ENCODE results near the gene FOXC1.

Gene FOXC1

DNA sequence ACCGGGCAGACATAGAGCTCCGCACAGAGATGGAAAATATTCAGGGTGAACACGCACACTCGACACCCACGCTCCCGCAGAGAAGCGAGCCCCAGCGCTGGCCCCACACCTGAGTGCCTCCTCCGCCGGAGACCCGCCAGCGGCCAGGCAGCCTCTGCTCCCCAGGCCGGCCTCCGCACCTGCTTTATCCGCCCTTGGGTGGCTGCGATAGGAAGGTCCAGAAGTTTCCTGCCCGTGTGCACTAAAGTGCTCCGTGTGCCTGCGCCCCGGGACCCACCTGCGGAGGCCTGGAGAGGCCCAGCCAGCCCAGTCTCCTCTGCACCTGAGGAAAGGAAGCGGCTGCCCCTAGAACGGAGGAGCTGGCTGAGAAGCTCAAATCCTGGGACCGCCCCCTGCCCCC is 10.8 kb upstream of the FOXC1 start:
- no peak for DNase-seq (ENCODE audit: low read depth in 4 of 4, low spot score in 1 of 4)

DNA sequence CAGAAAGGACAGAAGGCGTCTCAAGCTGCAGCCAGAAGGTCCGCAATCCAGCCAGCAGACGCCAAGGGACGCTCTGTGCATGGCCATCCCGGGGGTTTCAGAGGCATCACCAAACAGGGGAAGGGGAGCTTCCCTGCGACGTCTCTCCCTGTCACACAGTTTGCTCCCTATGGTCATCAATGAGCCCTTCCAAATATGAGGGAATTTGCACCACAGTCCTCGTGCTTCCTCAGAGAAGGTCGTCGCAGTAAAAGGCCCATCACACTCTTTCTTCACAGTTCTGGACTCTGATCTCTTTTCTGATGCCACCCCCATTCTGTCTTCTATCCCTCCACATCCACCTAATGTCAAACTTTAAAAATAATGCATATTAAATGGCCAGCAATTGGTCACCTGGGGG is 10.2 kb upstream of the FOXC1 start:
- DNase-seq (ENCODE audit: low read depth in 4 of 4, low spot score in 1 of 4): no peak

GRCh38 chr6:1600063-1600763 is 9.5 kb upstream of the FOXC1 start:
- DNase-seq (ENCODE audit: low read depth in 4 of 4, low spot score in 1 of 4): no peak

DNA sequence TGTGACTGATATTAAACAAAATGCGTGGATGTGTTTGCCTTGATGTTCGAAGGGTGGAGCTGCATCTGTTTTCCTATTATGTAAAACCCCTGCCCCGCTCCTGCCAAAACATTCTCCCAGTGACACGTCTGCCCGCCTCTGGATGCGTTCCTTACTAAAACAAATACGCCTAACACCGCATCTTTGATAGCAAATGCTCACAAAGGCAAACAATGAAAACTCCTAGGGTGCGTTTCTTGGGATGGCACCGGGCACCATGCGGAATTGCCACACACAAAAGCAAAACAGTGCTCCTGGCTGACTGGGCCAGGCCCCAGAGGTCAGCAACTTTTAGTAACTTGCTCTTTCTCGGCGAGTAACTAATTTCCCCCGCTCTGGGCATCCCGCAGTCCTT is 9.0 kb upstream of the FOXC1 start:
- no peak for DNase-seq (ENCODE audit: low read depth in 4 of 4, low spot score in 1 of 4)

- no peak for DNase-seq (ENCODE audit: low read depth in 4 of 4, low spot score in 1 of 4)
Observed at GRCh38 chr6:1601158-1602048, 8.3 kb upstream of the FOXC1 start.

DNA sequence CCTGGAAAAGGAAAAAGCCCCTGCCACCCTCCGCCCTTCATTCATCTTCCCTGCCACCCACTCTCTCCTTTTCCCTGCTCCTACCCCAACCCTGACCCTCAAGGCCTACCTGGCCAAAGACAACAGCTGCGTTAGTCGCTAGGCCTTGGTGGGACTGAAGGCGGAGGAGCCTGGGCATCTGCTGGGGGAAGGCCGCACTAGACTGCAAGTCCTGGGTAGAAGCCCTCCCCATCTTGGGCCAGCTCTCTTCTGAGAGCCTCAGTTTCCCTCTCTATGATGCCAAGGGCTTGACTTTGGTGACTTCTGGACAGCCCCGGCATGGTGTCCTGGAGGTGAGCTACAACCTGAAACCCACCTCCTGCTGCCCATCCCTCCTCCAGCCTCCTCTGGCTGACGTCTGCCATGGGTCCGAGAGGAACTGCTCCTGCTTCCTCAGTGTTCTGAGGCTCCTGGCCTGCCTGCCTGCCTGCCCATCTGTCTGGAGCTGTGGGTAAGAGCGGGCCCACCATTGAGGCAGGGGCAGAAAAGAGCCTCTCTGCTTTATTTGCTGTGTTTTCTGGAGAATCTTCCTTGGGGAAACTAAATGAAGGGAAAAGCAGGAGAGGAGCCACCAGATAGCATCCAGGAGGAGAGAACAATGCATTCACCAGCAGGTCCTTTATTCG is 7.5 kb upstream of the FOXC1 start:
- DNase-seq (ENCODE audit: low read depth in 4 of 4, low spot score in 1 of 4): no peak

DNA sequence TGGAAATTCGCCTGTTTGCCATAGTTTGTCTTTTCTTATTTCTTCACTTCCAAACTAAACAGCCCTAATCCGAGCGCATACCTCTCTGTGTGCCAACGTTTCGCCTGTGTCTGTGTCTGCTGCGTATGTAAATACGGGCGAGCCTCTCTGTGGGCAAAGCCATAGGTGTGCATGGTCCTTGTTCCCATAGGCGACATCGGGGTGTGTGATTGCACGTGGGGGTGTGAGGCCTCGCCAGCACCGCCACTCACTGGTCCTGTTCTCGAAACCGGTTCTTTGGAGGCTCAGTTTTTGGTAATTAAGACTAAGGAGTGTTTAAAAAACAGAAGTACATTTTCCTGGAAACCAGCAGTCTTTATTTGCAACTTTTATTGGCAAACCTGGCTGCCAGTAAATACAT is 6.0 kb upstream of the FOXC1 start:
- DNase-seq (ENCODE audit: low read depth in 4 of 4, low spot score in 1 of 4): no peak

- DNase-seq (ENCODE audit: low read depth in 4 of 4, low spot score in 1 of 4): peak; percentile 54 to 73 (median 60)
Observed at GRCh38 chr6:1604158-1605003, 5.3 kb upstream of the FOXC1 start.

GRCh38 chr6:1605004-1605892 is 4.5 kb upstream of the FOXC1 start:
- DNase-seq (ENCODE audit: low read depth in 4 of 4, low spot score in 1 of 4): no peak

GRCh38 chr6:1605893-1606779 is 3.6 kb upstream of the FOXC1 start:
- no peak for DNase-seq (ENCODE audit: low read depth in 4 of 4, low spot score in 1 of 4)

GRCh38 chr6:1606780-1607515 is 2.8 kb upstream of the FOXC1 start:
- DNase-seq (ENCODE audit: low read depth in 4 of 4, low spot score in 1 of 4): no peak

DNA sequence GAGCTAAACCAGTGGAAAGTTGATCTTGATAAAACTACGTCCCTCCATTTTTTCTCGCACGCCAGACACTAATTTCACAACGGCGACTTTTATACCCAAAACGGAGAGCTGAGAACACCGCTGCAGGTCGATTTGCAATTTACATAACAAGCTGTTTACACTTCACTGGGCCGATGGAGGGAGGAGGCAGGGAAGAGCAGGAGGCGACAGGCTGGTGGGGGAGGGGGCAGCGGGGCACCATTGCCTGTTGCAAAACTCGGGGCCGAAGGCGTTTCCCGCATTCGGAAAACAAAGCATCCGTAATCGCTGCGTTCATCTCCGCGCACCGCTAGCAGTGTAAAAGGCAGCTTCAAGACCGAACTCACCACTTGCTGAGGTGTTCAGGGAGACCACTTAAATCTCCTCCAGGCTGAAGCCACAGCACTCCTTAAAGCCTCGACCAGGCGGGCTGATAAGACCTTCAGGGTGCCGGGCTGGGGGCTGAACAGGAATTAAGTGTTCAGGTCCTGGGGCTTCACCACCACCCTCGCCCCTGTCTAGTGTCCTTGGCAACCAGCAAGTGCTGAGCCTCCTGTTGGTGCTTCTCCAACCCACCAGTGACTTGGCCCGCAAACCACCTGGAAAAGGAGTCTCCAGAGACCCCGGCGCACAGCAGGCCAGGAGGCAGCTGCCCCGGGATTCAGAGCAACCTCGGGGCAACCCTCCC is 2.0 kb upstream of the FOXC1 start:
- no peak for DNase-seq (ENCODE audit: low read depth in 4 of 4, low spot score in 1 of 4)

- no peak for DNase-seq (ENCODE audit: low read depth in 4 of 4, low spot score in 1 of 4)
Observed at GRCh38 chr6:1608222-1609040, 1.3 kb upstream of the FOXC1 start.

DNA sequence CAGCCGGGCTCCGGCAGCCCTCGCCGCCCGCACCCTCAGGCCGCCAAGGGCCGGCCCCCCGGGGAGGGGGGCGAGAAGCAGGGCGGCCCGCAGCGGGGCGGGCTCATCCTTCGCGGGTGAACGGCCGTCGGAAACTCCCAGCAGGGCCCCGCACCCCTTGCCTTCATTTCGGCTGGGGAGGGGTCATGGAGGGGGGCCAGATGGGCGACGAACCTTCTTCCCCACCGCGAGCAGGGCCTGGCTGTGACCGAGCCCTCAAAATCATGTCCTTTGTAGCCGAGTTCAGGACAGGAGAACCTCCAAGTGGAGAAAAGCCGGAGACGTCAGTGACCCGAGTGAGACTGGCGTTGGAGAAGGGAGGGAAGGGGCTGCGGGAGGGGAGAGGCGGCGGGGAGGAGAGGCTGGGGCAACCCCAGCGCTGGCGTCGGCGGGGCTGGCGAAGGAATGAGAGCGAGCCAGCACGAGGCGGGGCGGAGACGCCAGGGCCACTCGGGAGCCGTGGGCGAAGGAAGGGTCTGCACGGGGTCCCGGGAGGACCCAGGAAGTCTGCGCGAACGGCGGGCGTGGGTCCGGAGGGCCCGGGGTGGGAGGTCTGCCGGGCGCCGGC is 571 bp upstream of the FOXC1 start:
- DNase-seq (ENCODE audit: low read depth in 4 of 4, low spot score in 1 of 4): no peak

DNA sequence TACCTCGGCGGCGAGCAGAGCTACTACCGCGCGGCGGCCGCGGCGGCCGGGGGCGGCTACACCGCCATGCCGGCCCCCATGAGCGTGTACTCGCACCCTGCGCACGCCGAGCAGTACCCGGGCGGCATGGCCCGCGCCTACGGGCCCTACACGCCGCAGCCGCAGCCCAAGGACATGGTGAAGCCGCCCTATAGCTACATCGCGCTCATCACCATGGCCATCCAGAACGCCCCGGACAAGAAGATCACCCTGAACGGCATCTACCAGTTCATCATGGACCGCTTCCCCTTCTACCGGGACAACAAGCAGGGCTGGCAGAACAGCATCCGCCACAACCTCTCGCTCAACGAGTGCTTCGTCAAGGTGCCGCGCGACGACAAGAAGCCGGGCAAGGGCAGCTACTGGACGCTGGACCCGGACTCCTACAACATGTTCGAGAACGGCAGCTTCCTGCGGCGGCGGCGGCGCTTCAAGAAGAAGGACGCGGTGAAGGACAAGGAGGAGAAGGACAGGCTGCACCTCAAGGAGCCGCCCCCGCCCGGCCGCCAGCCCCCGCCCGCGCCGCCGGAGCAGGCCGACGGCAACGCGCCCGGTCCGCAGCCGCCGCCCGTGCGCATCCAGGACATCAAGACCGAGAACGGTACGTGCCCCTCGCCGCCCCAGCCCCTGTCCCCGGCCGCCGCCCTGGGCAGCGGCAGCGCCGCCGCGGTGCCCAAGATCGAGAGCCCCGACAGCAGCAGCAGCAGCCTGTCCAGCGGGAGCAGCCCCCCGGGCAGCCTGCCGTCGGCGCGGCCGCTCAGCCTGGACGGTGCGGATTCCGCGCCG is 994 bp downstream of the FOXC1 start:
- no peak for DNase-seq (ENCODE audit: low read depth in 4 of 4, low spot score in 1 of 4)

DNA sequence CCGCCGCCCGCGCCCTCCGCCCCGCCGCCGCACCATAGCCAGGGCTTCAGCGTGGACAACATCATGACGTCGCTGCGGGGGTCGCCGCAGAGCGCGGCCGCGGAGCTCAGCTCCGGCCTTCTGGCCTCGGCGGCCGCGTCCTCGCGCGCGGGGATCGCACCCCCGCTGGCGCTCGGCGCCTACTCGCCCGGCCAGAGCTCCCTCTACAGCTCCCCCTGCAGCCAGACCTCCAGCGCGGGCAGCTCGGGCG is 1.5 kb downstream of the FOXC1 start:
- no peak for DNase-seq (ENCODE audit: low read depth in 4 of 4, low spot score in 1 of 4)
